Astrocyte of the cerebellum (primary cell): ENCODE results near the gene CELF4.
A peak's percentile ranks its signal among the peaks of the same experiment; 100 is the strongest.

Experiments
- DNase-seq: peaks from one replicate; pipeline ENCODE4 v3.0.0-alpha.2; 2011; ENCODE audit warnings: low read depth
- H3K4me3 ChIP-seq: 2 replicates; pipeline ENCODE4 v1.5.1; 2011; ENCODE audit warnings: mild to moderate bottlenecking, low read depth, low read length, moderate library complexity
- CTCF ChIP-seq: IDR thresholded peaks from 2 replicates; pipeline ENCODE4 v1.5.1; 2012; ENCODE audit warnings: low read length, low read depth, moderate library complexity, mild to moderate bottlenecking; ENCODE audit errors: missing control alignments
- in situ Hi-C: cut with HindIII; loops from 2 replicates; pipeline ENCODE4 v1.10.0; 2017; ENCODE audit warnings: low sequenced_read_pairs

Gene CELF4

GRCh38 chr18:37332628-37333420 lies 232.8 kb downstream of the CELF4 start:
- H3K4me3 ChIP-seq = no peak overlapping the region
- in situ Hi-C loops = no loop called here
- no peak for DNase-seq
- no peak for TF ChIP-seq CTCF

GRCh38 chr18:37332219-37332618 lies 233.4 kb downstream of the CELF4 start:
- DNase-seq = no peak
- in situ Hi-C loops = no loop called here
- no peak for TF ChIP-seq CTCF
- H3K4me3 ChIP-seq = no peak overlapping the region

- TF ChIP-seq CTCF = no peak
- H3K4me3 ChIP-seq = no peak overlapping the region
- DNase-seq = no peak
- in situ Hi-C loops = no loop called here
Measured at GRCh38 chr18:37330173-37330572, 235.4 kb downstream of the CELF4 start.

GRCh38 chr18:37328946-37329719 lies 236.5 kb downstream of the CELF4 start:
- H3K4me3 ChIP-seq = no peak overlapping the region
- DNase-seq = no peak
- no peak for TF ChIP-seq CTCF
- in situ Hi-C loops = no loop called here

- no peak overlapping the region for H3K4me3 ChIP-seq
- in situ Hi-C loops = no loop called here
- TF ChIP-seq CTCF = no peak
- DNase-seq = no peak
Measured at GRCh38 chr18:37327063-37327577, 238.5 kb downstream of the CELF4 start.

GRCh38 chr18:37322492-37323035 lies 243.0 kb downstream of the CELF4 start:
- peak; percentile 86 for TF ChIP-seq CTCF
- in situ Hi-C loops = no loop called here
- DNase-seq = no peak

More at GRCh38 chr18:37322492-37323035, 243.0 kb downstream of the CELF4 start:
- H3K4me3 ChIP-seq = no peak overlapping the region
